Body of pancreas (tissue), 4 donors: ENCODE results near the gene ARGLU1.

Experiments used
- CTCF ChIP-seq, 7 experiments: fragments of 450-650 bp in 4 of 7; fragments of 200-600 bp in 3 of 7; sonication (generic) in 3 of 7; IDR thresholded peaks; one replicate each; pipeline ENCODE4 v1.5.1; 2016 to 2019; ENCODE audit warnings: antibody characterized with exemption in 7 of 7
- POLR2A ChIP-seq, 3 donors: fragments of 450-650 bp; IDR thresholded peaks; one replicate each; pipeline ENCODE4 v1.6.1; 2016; ENCODE audit warnings: antibody characterized with exemption in 3 of 3, mild to moderate bottlenecking in 2 of 3

GRCh38 chr13:106521095-106521799, 46.7 kb downstream of the ARGLU1 start:
- TF ChIP-seq POLR2A (IDR thresholded peaks at IDR 0.05) (no peak), CTCF (IDR thresholded peaks at IDR 0.05) (no peak)
